ENCODE results near the gene PTPRN2.
"Not testable (repeated sequence)": the region's sequence is repeated elsewhere in the genome, so short reads cannot be mapped to it uniquely, and the experiment has no call there.

Gene PTPRN2

DNA sequence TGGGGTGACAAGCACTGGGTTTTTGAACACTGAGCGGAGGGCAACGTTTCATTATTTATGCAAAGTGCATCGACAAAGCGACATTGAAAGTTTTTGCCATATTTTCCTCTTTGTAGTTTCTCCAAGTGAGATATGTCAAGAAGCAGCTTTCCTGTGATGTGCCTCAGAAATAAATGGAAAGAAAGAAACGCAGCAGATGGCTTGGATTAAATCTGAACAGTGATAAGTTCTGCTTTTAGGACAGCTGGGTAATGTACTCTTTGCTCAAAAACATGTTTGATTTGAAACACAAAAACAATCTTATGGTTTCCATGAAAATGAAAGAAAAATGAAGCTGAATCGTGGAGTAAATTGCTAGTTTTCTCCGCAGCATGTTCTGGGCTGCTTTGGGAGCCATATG lies 166.3 kb downstream of the PTPRN2 start:
- DNase-seq (no peak), ATAC-seq (replicated peaks) (no peak)
- H3K27ac Mint-ChIP-seq: no peak overlapping the region
- H3K4me3 Mint-ChIP-seq: no peak overlapping the region
- no peaks in the 10 kb centered on the region for H3K4me1 Mint-ChIP-seq (ENCODE audit: low read depth in 2 of 2)
- H3K9me3 Mint-ChIP-seq: peaks cover 0 to 8% of the 10 kb centered on the region in 2 donors
- peaks cover 0 to 13% of the 10 kb centered on the region in 2 donors for H3K27me3 Mint-ChIP-seq
- H3K36me3 Mint-ChIP-seq (ENCODE audit: insufficient read depth): no peaks in the 10 kb centered on the region

DNA sequence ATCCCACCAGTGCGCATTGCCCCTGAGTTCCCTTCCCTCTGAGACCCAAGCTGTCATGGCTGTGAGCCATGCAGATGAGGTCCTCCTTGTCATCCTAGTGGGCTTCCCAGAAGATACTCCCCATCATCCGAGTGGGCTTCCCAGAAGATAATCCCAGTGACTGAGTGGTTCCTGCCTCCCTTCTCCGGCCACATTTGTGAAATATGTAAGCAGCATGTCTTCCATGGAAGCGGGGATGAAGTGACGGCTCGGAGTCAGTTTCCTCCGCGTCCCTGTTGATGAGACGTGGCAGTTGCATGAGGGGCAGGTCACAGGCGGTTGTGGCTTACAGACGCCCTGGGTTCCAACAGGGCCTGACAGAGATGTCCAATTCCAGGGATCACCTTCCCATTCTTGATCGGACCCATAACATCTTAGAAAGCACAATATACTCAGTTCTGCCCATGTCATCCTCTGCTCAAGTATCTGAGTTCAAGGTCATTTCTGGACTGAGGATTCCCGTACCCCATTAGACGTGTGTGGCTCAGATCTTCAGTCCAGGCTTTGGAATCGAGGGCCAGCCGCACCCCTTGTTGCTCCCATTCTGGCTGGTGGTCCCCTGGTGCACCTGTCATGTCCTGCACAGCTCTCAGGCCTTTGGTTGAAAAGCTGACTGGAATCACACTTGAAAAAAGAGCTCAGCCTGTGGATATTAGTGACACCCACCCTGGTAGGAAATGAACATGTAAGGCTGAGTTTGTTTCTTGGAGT lies 166.9 kb downstream of the PTPRN2 start:
- H3K9me3 Mint-ChIP-seq: peaks cover 0 to 8% of the 10 kb centered on the region in 2 donors
- H3K36me3 Mint-ChIP-seq (ENCODE audit: insufficient read depth): no peaks in the 10 kb centered on the region
- no peak overlapping the region for H3K27ac Mint-ChIP-seq
- no peak for DNase-seq
- no peak for ATAC-seq (replicated peaks)
- H3K4me3 Mint-ChIP-seq: no peak overlapping the region
- H3K4me1 Mint-ChIP-seq (ENCODE audit: low read depth in 2 of 2): no peaks in the 10 kb centered on the region
- peaks cover 0 to 13% of the 10 kb centered on the region in 2 donors for H3K27me3 Mint-ChIP-seq

DNA sequence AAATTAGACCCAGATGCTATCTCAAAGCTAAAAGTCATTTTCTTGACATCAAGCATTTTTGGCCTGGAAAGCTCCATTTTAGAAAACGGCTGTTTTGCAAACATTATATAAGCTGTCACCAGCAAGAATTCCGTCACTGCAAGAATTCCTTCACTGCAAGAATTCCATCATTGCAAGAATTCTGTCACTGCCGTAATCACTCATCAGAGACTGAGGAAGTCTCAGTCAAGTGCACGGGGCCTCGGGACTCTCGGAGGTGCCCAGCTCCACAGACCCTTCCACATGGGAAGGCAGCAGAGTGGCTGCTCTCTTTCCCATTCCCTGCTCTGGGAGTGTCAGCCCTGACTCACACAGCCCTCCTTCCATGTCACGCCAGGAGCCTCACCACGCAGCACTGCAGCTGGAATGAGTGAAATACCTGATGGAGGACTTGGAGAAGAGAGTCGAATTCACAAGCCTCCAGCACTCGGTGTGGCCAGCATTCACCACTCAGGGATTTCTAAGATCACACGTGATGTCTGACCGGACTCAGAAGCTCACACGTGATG lies 168.3 kb downstream of the PTPRN2 start:
- Mint-ChIP-seq H3K27ac (no peak overlapping the region), H3K4me3 (no peak overlapping the region), H3K27me3 (peaks cover 0 to 13% of the 10 kb centered on the region in 2 donors), H3K4me1 (ENCODE audit: low read depth in 2 of 2) (no peaks in the 10 kb centered on the region), H3K36me3 (ENCODE audit: insufficient read depth) (no peaks in the 10 kb centered on the region), H3K9me3 (peaks cover 0 to 8% of the 10 kb centered on the region in 2 donors)
- no peak for ATAC-seq (replicated peaks)
- DNase-seq: no peak

DNA sequence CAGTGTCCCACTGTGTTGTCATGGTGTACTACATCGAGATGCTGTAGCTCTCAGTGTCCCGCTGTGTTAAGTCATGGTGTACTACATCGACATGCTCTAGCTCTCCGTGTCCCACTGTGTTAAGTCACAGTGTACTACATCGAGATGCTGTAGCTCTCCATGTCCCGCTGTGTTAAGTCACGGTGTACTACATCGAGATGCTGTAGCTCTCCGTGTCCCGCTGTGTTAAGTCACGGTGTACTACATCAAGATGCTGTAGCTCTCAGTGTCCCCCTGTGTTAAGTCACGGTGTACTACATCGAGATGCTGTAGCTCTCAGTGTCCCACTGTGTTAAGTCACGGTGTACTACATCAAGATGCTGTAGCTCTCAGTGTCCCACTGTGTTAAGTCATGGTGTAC lies 169.2 kb downstream of the PTPRN2 start:
- not testable (repeated sequence) for H3K4me1 Mint-ChIP-seq (ENCODE audit: low read depth in 2 of 2); H3K27me3 Mint-ChIP-seq; ATAC-seq (replicated peaks); H3K9me3 Mint-ChIP-seq; H3K27ac Mint-ChIP-seq; DNase-seq; H3K4me3 Mint-ChIP-seq; H3K36me3 Mint-ChIP-seq (ENCODE audit: insufficient read depth)

DNA sequence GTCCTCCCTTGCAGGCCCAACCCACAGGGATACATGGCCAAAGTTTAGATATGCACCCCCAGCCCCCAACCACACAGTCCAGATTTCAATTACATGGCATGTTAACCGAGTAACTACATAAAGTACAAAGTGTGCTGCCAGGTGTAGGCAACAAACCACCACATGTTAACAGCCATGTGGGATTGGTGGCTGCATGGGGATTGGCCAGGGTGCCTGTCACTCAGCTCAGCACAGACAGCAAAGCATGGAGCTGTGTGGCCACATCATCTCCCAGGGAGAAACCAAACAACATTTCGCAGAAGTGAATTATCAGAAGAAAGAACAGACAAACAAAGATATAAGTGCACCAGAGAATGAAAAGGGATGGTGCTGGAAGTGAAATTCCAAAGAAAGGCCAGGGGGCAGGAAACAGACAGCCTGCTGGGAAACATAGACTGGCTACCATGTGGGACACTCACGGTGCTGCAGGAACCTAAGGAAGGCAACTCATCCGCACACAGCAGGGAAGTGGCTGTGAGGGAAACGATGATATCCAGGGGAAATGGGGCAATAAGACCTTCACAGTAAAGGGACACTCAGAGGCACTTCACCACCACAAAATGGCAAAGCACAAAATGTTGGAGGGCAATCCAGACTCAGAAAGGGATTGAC lies 171.2 kb downstream of the PTPRN2 start:
- H3K36me3 Mint-ChIP-seq (ENCODE audit: insufficient read depth): no peaks in the 10 kb centered on the region
- no peak for DNase-seq
- H3K27ac Mint-ChIP-seq: no peak overlapping the region
- H3K27me3 Mint-ChIP-seq: peaks cover 0 to 11% of the 10 kb centered on the region in 2 donors
- peaks cover 0 to 8% of the 10 kb centered on the region in 2 donors for H3K9me3 Mint-ChIP-seq
- no peak for ATAC-seq (replicated peaks)
- H3K4me3 Mint-ChIP-seq: no peak overlapping the region
- H3K4me1 Mint-ChIP-seq (ENCODE audit: low read depth in 2 of 2): no peaks in the 10 kb centered on the region

DNA sequence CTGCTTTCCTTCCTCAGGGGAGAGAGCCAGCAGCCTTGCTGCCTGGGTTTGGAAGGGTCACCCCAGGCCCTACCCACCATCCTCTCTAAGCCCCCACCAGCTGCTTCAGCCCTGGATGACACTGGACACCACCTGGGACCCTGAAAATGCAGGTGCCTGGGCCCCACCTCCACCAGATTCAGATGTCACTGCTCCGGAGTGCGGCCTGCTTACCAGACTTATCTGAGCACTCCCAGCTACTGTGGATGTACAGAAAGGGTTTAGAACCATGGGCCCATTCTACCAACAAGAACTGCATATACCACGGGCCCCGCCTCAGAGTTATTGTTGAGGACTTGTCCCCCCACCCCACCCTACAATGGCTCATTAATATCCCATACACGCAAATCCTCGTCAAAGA lies 172.3 kb downstream of the PTPRN2 start:
- Mint-ChIP-seq H3K36me3 (ENCODE audit: insufficient read depth) (no peaks in the 10 kb centered on the region), H3K27me3 (peaks cover 6 to 22% of the 10 kb centered on the region in 2 donors), H3K27ac (no peak overlapping the region), H3K4me3 (no peak overlapping the region), H3K9me3 (peaks cover 0 to 8% of the 10 kb centered on the region in 2 donors), H3K4me1 (ENCODE audit: low read depth in 2 of 2) (no peaks in the 10 kb centered on the region)
- ATAC-seq (replicated peaks) (no peak), DNase-seq (no peak)

DNA sequence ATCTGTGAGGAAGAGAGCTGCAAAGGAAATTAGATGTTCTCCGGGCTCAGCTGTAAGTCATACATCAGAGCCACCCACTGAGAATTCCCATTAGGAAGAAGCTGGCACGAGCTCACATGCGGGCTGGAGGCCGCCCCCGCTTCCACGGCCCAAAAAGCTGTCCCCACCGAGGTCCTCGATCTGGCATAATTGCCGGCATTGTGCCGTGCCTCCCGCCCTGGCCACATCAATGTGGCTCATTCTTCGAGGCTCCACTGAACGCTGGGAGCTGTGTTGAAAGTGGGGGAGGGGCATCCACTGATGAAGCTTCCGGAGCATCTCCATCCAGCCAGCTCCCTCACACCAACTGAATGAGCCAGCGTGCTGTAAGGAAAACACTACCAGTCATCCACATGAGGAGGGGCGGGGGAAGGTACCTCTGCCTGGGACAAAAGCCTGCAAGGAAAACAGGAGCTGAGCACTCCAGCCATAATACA lies 173.1 kb downstream of the PTPRN2 start:
- no peaks in the 10 kb centered on the region for H3K36me3 Mint-ChIP-seq (ENCODE audit: insufficient read depth)
- DNase-seq: no peak
- H3K4me3 Mint-ChIP-seq: no peak overlapping the region
- no peaks in the 10 kb centered on the region for H3K4me1 Mint-ChIP-seq (ENCODE audit: low read depth in 2 of 2)
- no peak for ATAC-seq (replicated peaks)
- H3K27me3 Mint-ChIP-seq: peaks cover 9 to 30% of the 10 kb centered on the region in 2 donors
- H3K27ac Mint-ChIP-seq: no peak overlapping the region
- peaks cover 0 to 8% of the 10 kb centered on the region in 2 donors for H3K9me3 Mint-ChIP-seq

DNA sequence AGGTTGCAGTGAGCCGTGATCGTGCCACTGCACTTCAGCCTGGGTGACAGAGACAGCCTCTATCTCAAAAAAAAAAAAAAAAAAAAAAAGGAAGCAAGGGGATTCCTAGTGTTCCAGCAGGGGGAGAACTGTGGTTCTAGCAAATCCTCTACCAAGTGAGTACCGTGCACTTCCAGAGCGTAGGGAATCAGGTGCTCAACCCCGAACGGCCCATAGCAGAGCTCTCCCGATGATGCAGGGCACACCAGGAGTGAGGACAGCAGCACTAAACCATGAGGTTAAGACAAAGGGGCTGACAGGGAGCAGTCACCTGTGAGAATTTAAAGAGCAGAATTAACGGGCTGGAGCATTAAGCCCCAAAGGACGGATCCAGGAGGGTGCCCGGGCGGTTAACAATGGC lies 173.6 kb downstream of the PTPRN2 start:
- Mint-ChIP-seq H3K27ac (no peak overlapping the region), H3K4me3 (no peak overlapping the region), H3K9me3 (peaks cover 0 to 8% of the 10 kb centered on the region in 2 donors), H3K4me1 (ENCODE audit: low read depth in 2 of 2) (no peaks in the 10 kb centered on the region), H3K27me3 (peaks cover 9 to 35% of the 10 kb centered on the region in 2 donors), H3K36me3 (ENCODE audit: insufficient read depth) (no peaks in the 10 kb centered on the region)
- no peak for ATAC-seq (replicated peaks)
- DNase-seq: no peak

DNA sequence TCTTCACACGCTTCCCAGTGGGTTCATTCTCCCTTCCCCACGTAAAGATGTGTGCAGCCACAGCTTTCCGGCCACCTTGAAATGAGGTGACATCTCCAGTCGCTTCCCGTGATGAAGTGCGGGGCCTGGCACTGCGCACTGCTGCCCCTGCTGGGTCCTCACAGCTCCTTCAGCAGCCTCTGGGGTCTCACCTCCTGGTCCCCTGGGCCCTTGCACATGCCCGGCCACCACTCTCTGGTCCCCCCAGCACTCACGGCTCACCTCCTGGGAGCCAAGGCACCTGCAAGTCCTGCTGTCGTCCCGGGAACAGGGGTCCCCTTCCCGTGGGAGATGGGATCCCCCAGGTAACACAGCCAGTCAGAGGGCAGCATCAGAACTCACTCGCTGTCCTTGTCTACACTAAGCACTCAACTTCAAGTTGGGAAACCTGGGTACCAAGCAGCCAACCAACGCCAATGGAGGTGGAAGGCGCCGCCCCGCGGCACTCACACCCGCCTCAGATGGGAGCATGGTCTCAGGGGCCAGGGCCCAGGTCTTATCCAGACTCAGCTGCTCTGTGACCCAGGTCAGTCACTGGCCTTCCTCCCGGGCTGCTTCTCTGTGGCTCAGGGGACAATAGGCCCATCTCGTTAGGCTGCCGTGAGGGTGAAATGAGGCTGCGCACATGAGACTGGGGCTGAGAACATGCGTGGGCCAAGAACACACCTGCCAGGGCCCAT lies 176.2 kb downstream of the PTPRN2 start:
- Mint-ChIP-seq H3K4me3 (no peak overlapping the region), H3K27me3 (peaks cover 9 to 40% of the 10 kb centered on the region in 2 donors), H3K9me3 (no peaks in the 10 kb centered on the region), H3K27ac (no peak overlapping the region), H3K4me1 (ENCODE audit: low read depth in 2 of 2) (no peaks in the 10 kb centered on the region), H3K36me3 (ENCODE audit: insufficient read depth) (no peaks in the 10 kb centered on the region)
- ATAC-seq (replicated peaks) (no peak), DNase-seq (no peak)

DNA sequence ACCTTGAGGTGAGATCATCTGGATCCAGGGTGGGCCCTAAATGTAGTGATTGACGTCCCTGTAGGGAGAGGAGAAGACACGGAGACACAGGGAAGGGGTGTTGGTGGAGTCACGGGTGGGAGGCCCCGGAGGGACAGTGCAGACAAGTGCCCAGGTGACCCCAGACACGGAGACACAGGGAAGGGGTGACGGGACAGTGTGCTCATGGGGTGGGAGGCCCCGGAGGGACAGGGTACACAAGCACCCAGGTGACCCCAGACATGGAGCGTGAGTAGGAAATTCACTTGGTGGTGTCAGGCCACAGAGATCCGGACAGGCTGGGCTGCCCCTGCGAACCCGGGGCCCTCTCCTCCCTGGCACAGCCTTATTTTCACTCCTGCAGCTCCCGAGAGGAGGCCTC lies 176.9 kb downstream of the PTPRN2 start:
- no peaks in the 10 kb centered on the region for H3K36me3 Mint-ChIP-seq (ENCODE audit: insufficient read depth)
- H3K4me3 Mint-ChIP-seq: no peak overlapping the region
- H3K9me3 Mint-ChIP-seq: no peaks in the 10 kb centered on the region
- H3K4me1 Mint-ChIP-seq (ENCODE audit: low read depth in 2 of 2): no peaks in the 10 kb centered on the region
- DNase-seq (no peak), ATAC-seq (replicated peaks) (no peak)
- H3K27me3 Mint-ChIP-seq: peaks cover 9 to 40% of the 10 kb centered on the region in 2 donors
- no peak overlapping the region for H3K27ac Mint-ChIP-seq

DNA sequence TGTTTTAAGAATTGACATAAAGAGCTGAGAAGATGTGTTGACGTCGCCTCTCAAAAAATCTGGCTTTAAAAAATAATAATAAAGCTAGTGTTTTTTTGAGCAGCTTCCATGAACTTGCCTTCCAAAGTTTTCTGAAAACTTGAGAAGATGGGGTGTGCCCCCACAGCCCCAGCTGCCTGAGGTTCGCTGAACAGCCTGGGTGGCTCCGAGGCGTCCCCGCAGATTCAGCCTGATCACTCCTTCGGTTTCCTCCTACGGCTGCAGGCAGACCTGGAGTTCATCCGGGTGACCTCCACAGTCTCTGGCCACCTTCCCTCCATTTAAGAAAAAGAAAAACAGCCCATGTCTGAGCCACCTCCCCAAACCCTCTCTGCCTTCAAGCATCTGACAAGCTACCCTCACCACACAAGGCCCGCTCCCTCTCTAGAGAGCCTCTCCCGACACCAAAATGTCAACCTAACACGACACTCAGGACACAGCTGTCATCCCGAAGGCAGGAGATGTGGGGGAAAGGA lies 177.8 kb downstream of the PTPRN2 start:
- no peaks in the 10 kb centered on the region for H3K9me3 Mint-ChIP-seq
- no peaks in the 10 kb centered on the region for H3K36me3 Mint-ChIP-seq (ENCODE audit: insufficient read depth)
- DNase-seq (no peak), ATAC-seq (replicated peaks) (no peak)
- no peak overlapping the region for H3K27ac Mint-ChIP-seq
- peaks cover 9 to 40% of the 10 kb centered on the region in 2 donors for H3K27me3 Mint-ChIP-seq
- H3K4me3 Mint-ChIP-seq: no peak overlapping the region
- no peaks in the 10 kb centered on the region for H3K4me1 Mint-ChIP-seq (ENCODE audit: low read depth in 2 of 2)

DNA sequence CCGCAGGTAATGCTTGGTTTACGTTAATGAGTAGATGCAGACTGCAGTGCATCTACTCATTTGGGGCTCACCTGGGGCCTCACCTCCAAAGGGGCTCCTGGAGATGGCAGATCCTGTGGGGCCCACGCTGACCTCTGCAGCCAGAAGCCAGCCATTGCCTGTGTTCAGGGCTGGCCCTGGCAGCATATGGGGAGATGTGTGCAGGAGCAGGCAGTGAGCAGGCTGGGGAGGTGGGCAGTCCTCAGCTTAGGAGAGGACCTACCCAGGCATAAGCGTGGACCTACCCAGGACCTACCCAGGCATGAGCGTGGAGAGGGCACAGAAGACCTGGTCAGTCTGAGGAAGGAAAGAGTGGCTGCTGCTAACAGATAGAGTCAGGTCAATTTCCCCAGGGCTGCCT lies 178.5 kb downstream of the PTPRN2 start:
- no peak overlapping the region for H3K4me3 Mint-ChIP-seq
- DNase-seq (no peak), ATAC-seq (replicated peaks) (no peak)
- H3K4me1 Mint-ChIP-seq (ENCODE audit: low read depth in 2 of 2): no peaks in the 10 kb centered on the region
- no peak overlapping the region for H3K27ac Mint-ChIP-seq
- no peaks in the 10 kb centered on the region for H3K9me3 Mint-ChIP-seq
- H3K27me3 Mint-ChIP-seq: peaks cover 9 to 41% of the 10 kb centered on the region in 2 donors
- H3K36me3 Mint-ChIP-seq (ENCODE audit: insufficient read depth): no peaks in the 10 kb centered on the region

DNA sequence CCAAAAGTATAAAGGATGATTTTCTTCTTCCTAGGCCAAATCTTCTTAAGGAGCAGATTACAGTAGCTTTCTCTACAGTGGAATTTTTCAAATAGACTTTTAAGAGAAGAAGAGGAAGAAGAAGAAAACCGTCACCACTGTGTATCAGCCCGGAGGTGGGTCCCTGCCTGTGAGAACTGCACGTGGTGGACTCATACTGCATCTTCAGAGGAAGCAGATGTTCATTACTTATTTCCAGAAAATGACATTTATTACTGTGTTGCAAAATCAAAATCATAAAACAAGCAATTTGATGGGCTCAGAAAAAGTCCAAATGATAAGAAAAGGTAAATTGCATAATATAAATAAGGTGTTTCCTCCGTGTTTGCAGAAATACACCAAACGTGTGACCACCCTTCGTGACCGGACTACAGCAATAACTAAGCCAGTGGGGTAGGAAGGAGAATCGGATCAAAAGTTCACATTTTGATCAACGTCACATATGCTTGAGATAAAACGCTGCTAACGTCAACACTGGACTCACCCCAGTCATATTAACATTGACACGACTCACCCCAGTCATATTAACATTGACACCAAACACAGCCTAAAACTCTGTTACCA lies 179.2 kb downstream of the PTPRN2 start:
- no peak for ATAC-seq (replicated peaks)
- H3K36me3 Mint-ChIP-seq (ENCODE audit: insufficient read depth): no peaks in the 10 kb centered on the region
- H3K9me3 Mint-ChIP-seq: no peaks in the 10 kb centered on the region
- no peak for DNase-seq
- peaks cover 9 to 46% of the 10 kb centered on the region in 2 donors for H3K27me3 Mint-ChIP-seq
- no peak overlapping the region for H3K27ac Mint-ChIP-seq
- no peak overlapping the region for H3K4me3 Mint-ChIP-seq
- H3K4me1 Mint-ChIP-seq (ENCODE audit: low read depth in 2 of 2): no peaks in the 10 kb centered on the region

Data from effector memory CD8-positive, alpha-beta T cell (primary cell).